VCaP (cell line): ENCODE results near the gene UBE2E1.

Experiments
- H3K27ac ChIP-seq: fragments of 450-650 bp; 2 replicates; pipeline ENCODE4 v1.5.1; 2017
- CTCF ChIP-seq: fragments of 450-650 bp; conservative IDR thresholded peaks from 2 replicates; pipeline ENCODE4 v1.5.1; 2017; ENCODE audit warnings: mild to moderate bottlenecking, moderate library complexity

The UBE2E1 gene

GRCh38 chr3:23806534-23807423 lies 1.0 kb downstream of the UBE2E1 start:
- no peak for TF ChIP-seq CTCF

GRCh38 chr3:23807424-23808015 lies 1.8 kb downstream of the UBE2E1 start:
- TF ChIP-seq CTCF, result no peak
- peak overlapping the region; percentile 100 for H3K27ac ChIP-seq

More at GRCh38 chr3:23806534-23807423, 1.0 kb downstream of the UBE2E1 start:
- H3K27ac ChIP-seq, result peak overlapping the region; percentile 100

GRCh38 chr3:23808525-23808924 lies 2.8 kb downstream of the UBE2E1 start:
- no peak for TF ChIP-seq CTCF
- H3K27ac ChIP-seq, result peak overlapping the region; percentile 100

- no peak for TF ChIP-seq CTCF
- H3K27ac ChIP-seq, result peak overlapping the region; percentile 100
Measured at GRCh38 chr3:23809294-23809693, 3.5 kb downstream of the UBE2E1 start.

GRCh38 chr3:23809840-23810342 lies 4.1 kb downstream of the UBE2E1 start:
- H3K27ac ChIP-seq, result peak overlapping the region; percentile 100
- TF ChIP-seq CTCF, result no peak

GRCh38 chr3:23810343-23811184 lies 4.8 kb downstream of the UBE2E1 start:
- peak; percentile 23; the same call in 1 of the 2 replicates for TF ChIP-seq CTCF
- peak overlapping the region; percentile 100 for H3K27ac ChIP-seq

GRCh38 chr3:23811185-23811527 lies 5.4 kb downstream of the UBE2E1 start:
- peak overlapping the region; percentile 100 for H3K27ac ChIP-seq
- no peak for TF ChIP-seq CTCF
